GM19328 (cell line): ENCODE measurements around the gene ERRFI1.

ENCODE experiments used
- ATAC-seq: cut with Tn5 transposase; IDR thresholded peaks from one replicate; pipeline ENCODE4 v1.9.1; 2021; ENCODE audit warnings: mild to moderate bottlenecking, moderate library complexity; ENCODE audit not compliant: unreplicated experiment

Gene ERRFI1

GRCh38 chr1:8046391-8046790 is 20.3 kb upstream of the ERRFI1 start:
- no peak for ATAC-seq

DNA sequence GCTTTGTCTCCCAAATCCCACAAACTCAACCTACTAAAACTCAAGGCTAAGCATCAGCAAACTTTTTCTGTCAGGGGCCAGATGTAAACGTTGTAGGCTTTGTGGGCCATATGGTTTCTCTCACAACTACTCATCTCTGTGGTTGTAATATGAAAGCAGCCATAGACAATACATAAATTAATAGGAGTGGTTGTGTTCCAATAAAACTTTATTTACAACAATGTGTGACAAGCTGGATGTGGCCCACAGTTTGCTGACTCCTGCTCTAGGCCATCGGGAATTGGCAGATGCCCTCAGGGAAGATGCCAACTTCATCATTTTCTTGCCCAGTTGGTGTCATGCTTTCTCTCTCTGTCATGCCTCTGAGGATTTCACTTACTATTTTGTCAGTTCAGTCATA is 17.5 kb upstream of the ERRFI1 start:
- no peak for ATAC-seq

DNA sequence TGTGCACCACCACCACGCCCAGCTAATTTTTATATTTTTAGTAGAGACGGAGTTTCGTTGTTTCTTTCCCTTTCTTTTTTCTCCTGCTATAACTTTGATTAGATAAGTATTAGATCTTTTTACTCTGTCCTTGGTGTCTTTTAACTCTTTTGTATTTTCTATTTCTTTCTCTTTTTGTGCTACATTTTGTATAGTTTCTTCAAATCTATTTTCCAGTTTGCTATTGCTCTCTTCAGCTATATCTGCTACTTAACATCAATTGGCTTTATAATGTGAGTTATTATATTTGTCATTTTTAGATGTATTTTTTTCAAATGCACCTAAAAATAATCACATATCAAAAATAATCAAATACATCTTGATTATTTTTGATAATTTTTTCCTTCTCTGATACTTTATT is 16.0 kb upstream of the ERRFI1 start:
- no peak for ATAC-seq

GRCh38 chr1:8040586-8040985 is 14.5 kb upstream of the ERRFI1 start:
- no peak for ATAC-seq

- ATAC-seq = no peak
Measured at GRCh38 chr1:8039071-8039470, 13.0 kb upstream of the ERRFI1 start.

- ATAC-seq = no peak
Measured at GRCh38 chr1:8035289-8035688, 9.2 kb upstream of the ERRFI1 start.

- ATAC-seq = no peak
Measured at GRCh38 chr1:8033322-8033721, 7.2 kb upstream of the ERRFI1 start.

GRCh38 chr1:8032366-8032910 is 6.3 kb upstream of the ERRFI1 start:
- no peak for ATAC-seq

GRCh38 chr1:8031176-8031785 is 5.2 kb upstream of the ERRFI1 start:
- no peak for ATAC-seq

GRCh38 chr1:8028571-8028910 is 2.4 kb upstream of the ERRFI1 start:
- no peak for ATAC-seq

- no peak for ATAC-seq
Measured at GRCh38 chr1:8027748-8028570, 1.9 kb upstream of the ERRFI1 start.

GRCh38 chr1:8026976-8027747 is 1.1 kb upstream of the ERRFI1 start:
- no peak for ATAC-seq

DNA sequence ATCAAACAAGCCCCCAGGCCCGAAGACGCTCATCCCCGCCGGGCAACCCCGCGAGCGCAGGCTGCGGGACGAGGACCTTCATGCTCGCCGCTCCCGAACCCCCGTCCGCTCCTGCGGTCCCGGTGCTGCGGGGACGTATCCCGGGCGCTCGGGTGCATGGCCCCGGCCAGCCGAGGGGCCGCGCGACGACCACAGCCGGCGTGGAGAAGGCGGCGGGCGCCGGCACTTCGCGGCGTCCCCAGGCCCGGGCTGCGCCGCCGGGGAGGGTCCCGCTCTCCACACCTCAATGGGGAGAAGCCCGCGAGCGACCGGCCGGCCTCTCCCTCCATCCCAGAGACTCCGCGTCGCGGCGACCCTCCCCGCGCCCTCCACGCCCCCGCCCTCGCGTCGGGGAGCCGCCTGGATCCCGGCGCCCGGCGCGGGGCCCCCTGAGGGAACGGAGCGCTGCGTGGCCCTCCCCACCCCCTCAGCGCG is 401 bp downstream of the ERRFI1 start:
- ATAC-seq = no peak

DNA sequence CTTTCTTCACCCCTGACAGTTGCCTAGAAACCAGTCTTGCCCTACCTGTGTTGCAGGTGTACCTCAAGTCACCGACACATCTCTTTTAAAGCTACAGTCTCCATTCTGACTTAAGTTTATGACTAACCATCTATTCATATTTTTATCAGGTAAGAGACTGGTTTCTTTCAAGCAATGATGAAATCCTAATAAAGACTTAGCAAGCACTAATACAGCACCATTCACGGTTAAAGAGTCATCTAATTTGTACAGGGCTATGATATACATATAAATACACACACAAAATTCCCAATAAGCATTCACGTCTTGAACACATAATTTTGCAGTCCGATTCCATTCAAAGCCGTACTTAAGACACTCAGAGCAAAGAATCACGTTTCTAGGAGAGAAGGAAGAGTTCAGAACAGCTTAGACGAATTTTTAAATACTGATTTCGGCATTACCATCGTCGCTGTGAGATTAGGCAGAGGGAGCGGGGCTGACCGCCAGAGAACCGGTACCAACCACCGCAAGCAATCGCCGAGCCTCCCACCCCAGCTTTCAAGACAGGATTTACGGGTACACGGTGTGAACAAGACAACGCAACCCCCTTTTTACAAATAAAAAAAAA is 943 bp downstream of the ERRFI1 start:
- ATAC-seq = no peak

DNA sequence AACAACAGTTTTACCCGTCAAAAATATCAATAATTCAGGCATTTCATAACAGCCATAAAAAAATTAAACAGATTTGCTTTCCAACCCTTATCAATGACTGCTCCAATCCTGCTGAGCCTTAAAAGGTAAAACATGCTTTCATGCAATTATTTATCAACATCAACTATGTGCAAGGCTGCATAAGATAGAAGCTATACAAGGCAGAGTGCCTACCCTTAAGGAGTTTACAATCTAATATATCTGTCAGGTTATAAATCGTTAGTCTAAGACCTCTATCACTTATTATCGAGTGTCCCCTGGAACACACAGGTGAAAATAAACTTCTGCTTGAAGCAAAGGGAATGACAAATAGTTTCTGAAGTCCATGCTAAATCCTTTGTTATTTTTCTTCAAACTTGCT is 1.8 kb downstream of the ERRFI1 start:
- ATAC-seq = no peak

- ATAC-seq = no peak
Measured at GRCh38 chr1:8023995-8024313, 2.2 kb downstream of the ERRFI1 start.

GRCh38 chr1:8023287-8023994 is 2.7 kb downstream of the ERRFI1 start:
- ATAC-seq = no peak

DNA sequence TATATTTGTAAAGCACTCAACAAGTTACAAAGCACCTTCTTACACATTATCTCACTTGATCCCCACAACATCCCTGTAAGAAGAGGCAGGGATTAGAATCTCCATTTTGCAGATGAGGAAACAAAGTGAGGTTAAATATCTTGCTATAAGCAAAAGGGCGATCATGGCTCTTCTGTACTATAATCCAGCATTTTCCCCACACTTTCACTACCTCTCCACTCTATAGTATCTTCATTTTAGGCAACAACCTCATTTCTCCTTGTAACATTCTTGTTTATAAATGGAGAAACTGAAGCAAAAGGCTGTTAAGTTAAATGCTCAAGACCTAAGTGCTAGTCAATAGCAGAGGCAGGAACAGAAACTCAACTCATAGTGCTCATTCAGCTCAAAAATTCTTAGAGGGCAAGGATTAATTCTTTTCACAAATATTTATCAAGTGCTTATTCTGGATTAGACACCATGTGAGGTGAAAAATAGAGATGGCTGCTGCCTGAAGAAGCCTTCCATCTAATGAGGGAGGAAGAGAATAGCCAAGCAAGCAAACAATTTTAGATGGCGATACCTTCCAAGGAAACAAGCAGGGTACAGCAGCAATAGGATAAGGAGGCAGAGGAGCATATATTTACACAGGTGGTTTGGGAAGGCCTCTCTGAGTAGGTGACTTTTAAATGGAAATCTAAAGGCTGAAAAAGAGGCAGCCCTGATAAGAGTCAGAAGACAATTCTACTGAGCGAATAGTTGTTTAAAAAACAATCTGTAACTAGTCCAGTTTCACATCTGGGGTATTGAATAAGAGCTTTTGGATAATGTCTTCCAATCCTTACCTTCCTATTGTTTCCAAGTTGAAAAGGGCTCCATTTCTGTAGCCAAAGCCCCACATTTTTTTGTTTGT is 3.5 kb downstream of the ERRFI1 start:
- ATAC-seq = no peak

- no peak for ATAC-seq
Measured at GRCh38 chr1:8021676-8022266, 4.3 kb downstream of the ERRFI1 start.
